ENCODE data around the gene HGFAC.

DNA sequence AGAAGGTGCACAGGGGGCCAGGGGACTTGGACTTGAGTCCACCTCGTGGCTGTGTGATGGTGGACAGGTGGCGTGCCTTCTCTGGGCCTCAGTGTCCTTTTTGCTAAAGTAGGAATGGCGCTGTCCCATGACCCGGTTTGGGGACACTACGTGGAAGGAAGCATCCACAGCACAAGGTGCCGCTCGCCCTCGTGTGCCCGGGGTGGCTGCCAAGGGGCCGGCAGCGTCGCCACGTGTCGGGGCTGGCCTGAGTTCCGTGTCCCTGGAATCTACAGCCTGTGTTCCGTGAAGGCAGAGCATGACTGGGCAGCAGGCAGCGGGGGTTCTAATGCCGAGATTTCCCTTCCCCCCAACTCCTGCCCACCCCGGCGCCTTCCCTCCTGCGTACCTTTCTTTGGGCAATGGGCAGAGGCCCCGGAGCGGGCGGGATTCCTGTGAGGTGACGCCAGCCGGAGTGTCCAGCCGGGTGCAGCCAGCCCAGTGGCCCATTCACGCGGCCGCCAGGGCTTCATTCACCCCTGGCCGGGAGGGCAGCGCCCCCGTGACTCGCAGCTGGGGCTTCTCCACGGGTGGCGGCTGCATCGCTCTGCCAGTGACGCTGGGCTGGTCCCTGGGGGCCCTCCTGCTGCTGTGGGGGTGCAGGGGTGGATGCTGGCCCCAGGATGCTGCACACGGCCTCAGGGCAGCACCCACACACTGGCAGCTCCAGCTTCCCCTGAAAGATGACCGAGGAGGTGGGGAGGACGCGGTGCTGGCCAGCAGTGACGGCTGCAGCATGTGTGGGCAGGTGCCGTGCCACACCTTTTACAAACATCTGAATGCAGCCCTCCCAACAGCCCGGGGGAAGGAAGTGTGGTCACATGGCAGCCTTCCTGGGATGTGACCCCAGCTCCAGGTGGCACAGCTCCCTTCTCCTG is 42.5 kb downstream of the HGFAC start:
- TF ChIP-seq MYC (IDR thresholded peaks at IDR 0.05; ENCODE audit: insufficient read depth, insufficient read length, insufficient replicate concordance, low read length, severe bottlenecking) (no peak), POLR2AphosphoS5 (IDR thresholded peaks at IDR 0.05; ENCODE audit: low read length) (no peak), SMAD1 (IDR thresholded peaks at IDR 0.05; ENCODE audit: low read depth, partially characterized antibody) (no peak), RFX5 (IDR thresholded peaks at IDR 0.05; ENCODE audit: low read depth, low read length) (no peak), HDAC2 (IDR thresholded peaks at IDR 0.05) (no peak), EP300 (IDR thresholded peaks at IDR 0.05; ENCODE audit: borderline replicate concordance in 1 of 2, control insufficient read depth in 1 of 2, low read depth in 2 of 2, low read length in 2 of 2) (no peak), CBX5 (IDR thresholded peaks at IDR 0.05; ENCODE audit: low read depth) (no peak), SPI1 (IDR thresholded peaks at IDR 0.05; ENCODE audit: borderline replicate concordance, insufficient read depth, low read depth, low read length) (no peak), MTA3 (IDR thresholded peaks at IDR 0.05; ENCODE audit: borderline replicate concordance, low read length) (no peak), EZH2 (IDR thresholded peaks at IDR 0.05; ENCODE audit: borderline replicate concordance, control insufficient read depth, low read depth, low read length) (no peak), HCFC1 (IDR thresholded peaks at IDR 0.05; ENCODE audit: low read length) (no peak), CEBPB (IDR thresholded peaks at IDR 0.05; ENCODE audit: borderline replicate concordance in 1 of 2, low read depth in 2 of 2, low read length in 2 of 2) (no peak), IKZF2 (IDR thresholded peaks at IDR 0.05) (no peak; a peak in 1 of 4 replicates), HDAC6 (IDR thresholded peaks at IDR 0.05; ENCODE audit: unreplicated experiment) (no peak)

All from GM12878 (cell line).